GM12892 (cell line): ENCODE measurements around the gene ADAMTS16.

Source experiments
- DNase-seq: peaks from one replicate; pipeline ENCODE4 v3.0.0; 2011; ENCODE audit not compliant: insufficient read length
- FAIRE-seq: peaks from 2 replicates; lab custom pipeline; 2011; peaks lifted over from hg19 to GRCh38; lab: Jason Lieb, UNC
- POLR2A ChIP-seq: IDR thresholded peaks from 2 replicates; pipeline ENCODE4 v1.6.1; 2011; ENCODE audit warnings: low read depth, low read length, control low read depth
- POLR2AphosphoS5 ChIP-seq: IDR thresholded peaks from 2 replicates; pipeline ENCODE4 v1.6.1; 2011; ENCODE audit warnings: low read depth, low read length, control low read depth
- TAF1 ChIP-seq: IDR thresholded peaks from 2 replicates; pipeline ENCODE4 v1.6.1; 2011; ENCODE audit warnings: low read depth, mild to moderate bottlenecking, control low read depth, low read length, borderline replicate concordance

The ADAMTS16 gene

DNA sequence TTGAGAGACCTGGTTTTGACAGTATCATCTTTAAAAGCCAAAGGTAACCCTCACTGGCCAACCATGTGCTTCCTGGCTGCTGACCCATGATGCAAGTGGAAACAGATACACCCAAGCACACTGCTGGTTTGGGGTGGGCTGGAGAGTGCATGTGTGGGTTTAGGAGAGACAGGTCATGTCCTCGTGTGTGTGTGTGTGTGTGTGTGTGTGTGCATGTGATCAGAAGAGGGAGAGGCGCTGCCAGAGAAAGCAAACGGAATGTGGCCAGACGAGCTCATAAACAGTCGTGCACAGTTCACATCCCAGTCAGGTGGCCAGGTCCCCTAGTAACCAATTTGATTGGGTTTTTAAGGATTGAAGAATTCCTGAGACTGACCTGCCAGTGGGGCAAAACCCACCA is 169.5 kb downstream of the ADAMTS16 start:
- FAIRE-seq (no peak), DNase-seq (no peak)
- TF ChIP-seq POLR2AphosphoS5 (no peak), TAF1 (no peak), POLR2A (no peak)

DNA sequence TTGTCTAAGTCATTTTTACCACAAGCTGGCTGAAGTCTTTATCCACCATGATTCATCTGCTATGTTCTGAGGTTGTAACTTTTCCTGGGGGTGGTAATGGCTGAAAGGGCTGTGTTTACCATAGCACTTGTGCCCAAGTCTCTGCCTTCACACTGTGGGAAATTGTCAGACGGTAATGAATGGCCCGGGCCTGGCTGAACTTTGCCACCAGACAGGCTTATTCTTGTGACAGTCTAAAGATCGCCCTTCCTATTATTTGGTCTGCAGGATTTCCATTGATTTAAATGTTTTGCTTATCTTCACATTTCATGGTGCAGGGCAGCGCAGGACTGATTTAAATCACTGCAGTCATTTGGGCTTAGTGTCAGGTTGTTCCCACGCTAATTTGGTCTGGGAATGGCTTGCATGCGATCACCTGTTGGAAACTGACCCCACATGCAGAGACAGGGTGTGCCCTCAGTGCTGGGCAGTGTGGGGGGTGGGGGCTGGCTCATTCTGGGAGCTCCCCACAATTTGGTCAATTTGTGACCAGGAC is 173.0 kb downstream of the ADAMTS16 start:
- no peak for TF ChIP-seq TAF1
- TF ChIP-seq POLR2A, result no peak
- no peak for TF ChIP-seq POLR2AphosphoS5
- DNase-seq (no peak), FAIRE-seq (no peak)

DNA sequence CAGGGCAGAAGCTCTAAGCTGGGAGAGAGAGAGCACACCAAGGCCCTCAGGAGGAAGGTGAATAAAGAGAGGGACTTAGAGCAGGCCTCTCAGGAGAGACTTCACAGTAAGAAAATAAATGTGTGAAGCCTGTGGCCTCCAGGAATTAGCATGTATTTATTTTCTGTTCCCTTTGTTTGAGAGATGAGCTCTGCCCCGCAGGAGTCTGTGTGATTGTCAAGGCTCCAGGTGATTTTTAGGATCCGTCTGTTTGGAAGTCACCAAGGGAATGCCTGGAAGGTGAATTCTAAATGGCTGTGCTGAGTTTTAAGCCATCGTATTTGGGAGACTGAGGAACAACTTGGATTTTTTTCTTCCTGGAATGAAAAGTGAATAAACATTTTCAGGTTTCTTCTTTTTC is 174.0 kb downstream of the ADAMTS16 start:
- FAIRE-seq, result no peak
- no peak for DNase-seq
- TF ChIP-seq TAF1 (no peak), POLR2A (no peak), POLR2AphosphoS5 (no peak)

DNA sequence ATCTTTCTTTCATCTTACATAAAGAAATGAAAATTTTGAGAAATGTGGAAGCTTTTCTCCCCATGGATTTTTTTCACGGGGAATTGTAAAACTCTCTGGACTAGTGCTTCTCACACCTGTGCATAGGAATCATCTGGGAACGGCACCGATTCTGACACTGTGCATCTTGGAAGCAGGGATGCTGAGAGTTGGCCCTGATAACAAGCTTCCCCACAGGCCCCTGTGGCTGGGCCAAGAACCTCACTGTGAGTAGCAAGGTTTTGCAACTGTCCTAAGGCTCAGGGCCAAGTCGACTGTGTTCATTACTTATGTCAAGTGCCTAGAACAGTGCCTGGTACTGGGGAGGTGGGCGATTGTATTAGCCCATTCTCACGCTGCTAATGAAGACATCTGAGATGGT is 174.5 kb downstream of the ADAMTS16 start:
- FAIRE-seq (no peak), DNase-seq (no peak)
- TF ChIP-seq POLR2AphosphoS5 (no peak), POLR2A (no peak), TAF1 (no peak)

DNA sequence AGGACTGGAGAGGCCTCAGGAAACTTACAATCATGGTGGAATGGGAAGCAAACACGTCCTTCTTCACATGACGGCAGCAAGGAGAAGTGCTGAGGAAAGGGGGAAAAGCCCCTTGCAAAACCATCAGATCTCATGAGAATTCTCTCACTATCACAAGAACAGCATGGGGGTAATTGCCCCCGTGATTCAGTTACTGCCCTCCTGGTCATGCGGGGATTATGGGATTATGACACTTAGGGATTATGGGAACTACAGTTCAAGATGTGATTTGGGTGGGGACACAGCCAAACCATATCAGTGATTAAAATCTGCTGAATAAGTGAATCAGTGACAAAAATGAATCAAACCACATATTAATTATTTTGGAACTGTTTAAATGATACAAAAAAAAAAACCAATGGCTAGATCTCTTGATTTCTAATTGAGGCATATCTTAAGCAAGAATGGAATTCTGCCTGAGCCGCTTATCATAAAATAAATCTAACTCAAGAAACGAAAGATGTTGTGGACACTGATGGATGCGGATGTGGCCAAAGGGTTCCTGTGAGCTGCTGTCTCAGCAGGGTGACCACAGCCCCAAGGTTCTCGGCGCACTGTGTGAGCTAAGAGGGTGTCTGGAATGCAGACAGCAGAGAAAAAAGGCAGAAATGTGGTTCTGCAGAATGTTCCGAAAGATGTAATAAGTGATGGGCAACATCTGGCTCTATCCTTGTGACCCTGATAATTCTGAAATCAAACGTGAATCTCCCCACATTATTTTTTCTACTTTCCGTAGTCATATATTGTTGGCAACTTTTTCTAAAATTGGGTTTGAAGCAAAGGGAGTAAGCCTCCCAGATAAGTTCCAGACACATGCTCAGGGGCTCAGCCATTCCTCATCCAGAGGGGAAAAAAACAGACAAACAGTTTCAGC is 175.2 kb downstream of the ADAMTS16 start:
- no peak for TF ChIP-seq POLR2A
- no peak for TF ChIP-seq POLR2AphosphoS5
- no peak for TF ChIP-seq TAF1
- DNase-seq (no peak), FAIRE-seq (no peak)

DNA sequence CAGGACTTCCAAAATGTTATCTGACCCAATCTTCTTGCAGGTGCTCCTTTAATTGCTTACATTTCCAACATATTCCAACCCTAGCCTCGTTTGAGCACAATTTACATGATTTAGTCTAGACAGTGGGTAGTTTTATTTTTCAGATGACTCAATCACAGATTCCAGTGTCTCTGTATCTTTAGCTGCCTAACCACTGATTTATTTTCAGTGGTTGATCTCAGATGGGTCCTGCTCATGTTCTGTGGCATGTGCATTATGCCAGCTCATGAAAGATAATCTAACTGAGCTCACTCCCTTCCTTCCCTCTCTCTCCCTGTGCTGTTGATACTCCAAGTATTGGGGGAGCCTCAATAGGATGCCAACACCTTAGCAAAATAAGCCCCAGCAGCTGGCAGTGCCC is 176.2 kb downstream of the ADAMTS16 start:
- no peak for TF ChIP-seq POLR2AphosphoS5
- no peak for TF ChIP-seq POLR2A
- no peak for TF ChIP-seq TAF1
- FAIRE-seq (no peak), DNase-seq (no peak)

DNA sequence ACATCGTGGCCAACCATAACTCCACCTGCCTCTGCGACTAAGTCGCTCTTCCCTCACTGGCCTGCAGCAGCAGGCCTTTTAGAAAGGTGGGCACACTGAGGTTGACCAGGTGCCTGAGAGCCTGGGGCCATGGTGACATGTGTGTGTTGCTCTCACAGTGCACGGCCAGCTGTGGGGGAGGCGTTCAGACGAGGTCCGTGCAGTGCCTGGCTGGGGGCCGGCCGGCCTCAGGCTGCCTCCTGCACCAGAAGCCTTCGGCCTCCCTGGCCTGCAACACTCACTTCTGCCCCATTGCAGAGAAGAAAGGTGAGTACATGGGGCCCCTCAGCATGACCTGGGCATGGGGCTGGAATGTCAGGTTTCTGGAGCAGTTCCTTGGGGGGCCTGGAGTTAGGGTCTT is 177.8 kb downstream of the ADAMTS16 start:
- FAIRE-seq (no peak), DNase-seq (no peak)
- TF ChIP-seq POLR2AphosphoS5 (no peak), TAF1 (no peak), POLR2A (no peak)

DNA sequence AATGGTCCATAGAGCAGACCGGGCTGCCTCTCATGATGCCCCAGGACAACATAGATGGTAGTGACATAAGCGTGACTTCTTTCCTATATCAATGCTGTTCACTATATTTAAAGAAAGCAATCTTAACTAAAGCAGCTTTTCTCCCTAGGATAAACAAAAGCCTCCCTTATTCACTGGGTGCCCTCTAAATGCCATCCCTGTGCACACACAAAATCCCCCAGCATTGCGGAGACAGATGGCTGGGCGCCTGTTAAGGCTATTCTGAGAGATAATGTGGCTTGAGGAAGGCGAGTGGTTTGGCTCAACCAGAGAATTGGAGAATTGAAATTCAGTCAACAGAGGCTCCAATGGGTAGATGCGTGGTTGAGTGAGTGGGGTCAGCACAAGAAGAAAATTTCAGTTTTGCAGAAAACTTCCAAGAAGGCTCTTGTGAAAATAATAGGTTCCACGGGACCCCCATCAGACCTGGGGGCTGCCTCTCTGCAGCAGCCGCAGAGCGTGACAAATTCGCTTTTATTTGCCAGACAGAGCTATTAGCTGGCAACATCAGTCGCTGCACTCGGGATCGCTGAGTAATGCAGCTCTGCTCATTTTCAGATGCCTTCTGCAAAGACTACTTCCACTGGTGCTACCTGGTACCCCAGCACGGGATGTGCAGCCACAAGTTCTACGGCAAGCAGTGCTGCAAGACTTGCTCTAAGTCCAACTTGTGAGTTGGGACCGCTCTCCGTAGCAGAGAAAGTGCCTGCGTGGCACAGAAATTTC is 178.5 kb downstream of the ADAMTS16 start:
- FAIRE-seq (no peak), DNase-seq (no peak)

DNA sequence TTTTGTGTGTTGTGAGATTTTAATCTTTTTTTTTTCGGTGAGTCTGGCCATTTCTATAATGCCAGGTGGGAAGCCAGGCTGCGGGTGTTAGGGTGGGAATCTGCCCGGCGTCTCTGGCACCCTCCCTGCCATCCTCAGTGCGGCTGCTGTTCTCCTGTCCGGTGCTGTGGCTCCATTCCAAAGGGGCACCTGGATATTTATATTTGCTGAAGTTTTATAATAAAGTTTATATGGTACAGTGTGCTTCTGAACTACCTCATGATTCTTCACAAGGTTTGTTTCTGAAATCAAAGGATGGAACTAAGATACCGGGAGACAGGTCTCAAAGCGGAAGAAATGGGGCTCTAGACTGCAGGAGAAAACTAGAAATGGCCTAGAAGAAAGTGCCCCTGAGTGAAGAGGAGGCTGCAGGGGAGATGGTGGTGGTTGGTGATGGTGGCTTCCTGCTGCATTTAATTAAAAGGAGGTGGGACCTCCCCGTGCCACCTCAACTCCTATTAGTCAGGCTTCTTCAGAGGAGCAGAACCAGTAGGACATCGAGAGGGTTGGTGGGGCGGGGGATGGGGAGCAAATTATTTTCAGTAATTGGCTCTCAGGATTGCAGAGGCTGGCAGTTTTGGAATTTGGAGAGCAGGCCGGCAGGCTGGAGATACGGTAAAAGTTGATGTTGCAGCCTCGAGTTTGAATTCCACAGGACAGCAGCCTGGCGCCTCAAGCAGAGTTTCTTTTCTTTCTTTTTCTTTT is 180.1 kb downstream of the ADAMTS16 start:
- no peak for DNase-seq
- FAIRE-seq, result no peak
- TF ChIP-seq POLR2A, result no peak
- TF ChIP-seq POLR2AphosphoS5, result no peak
- no peak for TF ChIP-seq TAF1

More for the DNA sequence above, 178.5 kb downstream of the ADAMTS16 start:
- TF ChIP-seq POLR2AphosphoS5 (no peak), POLR2A (no peak), TAF1 (no peak)

DNA sequence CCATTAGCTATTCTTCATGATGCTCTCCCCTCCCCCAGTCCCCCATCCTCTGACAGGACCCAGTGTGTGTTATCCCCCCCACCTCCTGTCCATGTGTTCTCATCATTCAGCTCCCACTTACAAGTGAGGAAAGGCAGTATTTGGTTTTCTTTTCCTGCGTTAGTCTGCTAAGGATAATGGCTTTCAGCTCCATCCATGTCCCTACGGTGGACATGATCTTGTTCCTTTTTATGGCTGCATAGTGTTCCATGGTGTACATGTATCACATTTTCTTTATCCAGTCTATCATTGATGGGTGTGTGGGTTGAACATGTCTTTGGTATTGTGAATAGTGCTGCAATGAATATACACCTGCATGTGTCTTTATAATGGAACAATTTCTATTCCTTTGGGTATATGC is 181.0 kb downstream of the ADAMTS16 start:
- no peak for DNase-seq
- no peak for FAIRE-seq
- TF ChIP-seq TAF1 (no peak), POLR2AphosphoS5 (no peak), POLR2A (no peak)

DNA sequence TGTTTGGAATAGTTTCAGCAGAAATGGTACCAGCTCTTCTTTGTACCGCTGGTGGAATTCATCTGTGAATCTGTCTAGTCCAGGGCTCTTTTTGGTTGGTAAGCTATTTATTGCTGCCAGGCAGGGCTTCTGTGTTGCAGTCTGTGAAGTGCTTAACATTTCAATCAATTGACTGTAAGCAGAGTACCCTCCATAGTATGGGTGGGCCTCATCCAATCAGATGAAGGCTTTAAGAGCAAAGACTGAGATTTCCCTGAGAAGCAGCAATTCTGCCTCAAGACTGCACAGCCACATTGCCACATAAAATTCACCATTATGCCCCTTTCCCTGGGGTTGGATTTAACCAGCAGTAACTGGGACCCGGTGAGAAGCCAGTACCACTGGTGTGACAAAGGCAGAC is 183.4 kb downstream of the ADAMTS16 start:
- TF ChIP-seq POLR2A, result no peak
- no peak for TF ChIP-seq POLR2AphosphoS5
- no peak for TF ChIP-seq TAF1
- no peak for FAIRE-seq
- DNase-seq, result no peak
